ENCODE data around the gene PCDHGA4. TPM values are rescaled to one million over a fixed set of nuclear protein-coding genes. Genes with fewer than 3 reads are reported as not detected.

PCDHGA4 gene
- total and polyA plus RNA-seq, 2 of the 8 experiments (the other 6 are each of a cell fraction or from before 2014, with no cell fraction given) = 1.4 to 1.9 TPM

DNA sequence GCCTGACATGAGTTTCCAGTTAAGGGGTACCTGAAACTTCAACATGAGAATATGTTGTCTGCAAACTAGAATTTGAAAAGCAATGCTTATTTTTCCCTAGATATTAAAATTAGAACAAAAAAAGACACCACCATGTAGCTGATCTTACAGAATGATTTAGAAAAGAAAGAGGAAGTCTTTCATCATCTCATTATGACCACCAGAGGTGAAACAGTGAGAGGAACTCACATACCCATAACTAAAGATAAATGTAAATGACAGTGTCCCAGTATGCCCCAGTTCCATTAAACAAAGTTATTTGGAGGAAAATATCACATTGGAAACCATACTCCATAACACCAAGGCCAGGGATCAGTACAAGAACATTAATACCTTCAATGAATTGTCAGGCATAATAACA, 41.1 kb upstream of the PCDHGA4 start:
- Histone ChIP-seq H2BK12ac (ENCODE audit: low read depth, low read length) (no peak overlapping the region), H4K91ac (replicated peaks; ENCODE audit: insufficient read length, low read length) (no peak overlapping the region), H3K79me2 (ENCODE audit: control insufficient read depth in 1 of 2, insufficient read depth in 2 of 2, low read length in 2 of 2) (peaks cover 0 to 10% of the 10 kb centered on the region in 2 experiments; a peak in 3 of 4 replicates), H2BK15ac (ENCODE audit: low read length) (no peak overlapping the region), H3K27me3 (replicated peaks in 1 of 4; ENCODE audit: control insufficient read depth in 3 of 4, extremely low read depth in 1 of 4, insufficient read depth in 3 of 4, low read length in 3 of 4) (no peaks in the 10 kb centered on the region), H4K20me1 (replicated peaks in 1 of 2; ENCODE audit: control insufficient read depth in 1 of 2, insufficient read depth in 2 of 2, low read length in 2 of 2) (no peaks in the 10 kb centered on the region), H2BK120ac (replicated peaks; ENCODE audit: low read depth, low read length) (no peak overlapping the region), H3K9me3 (ENCODE audit: insufficient read depth in 2 of 2, low read depth in 1 of 2, low read length in 1 of 2) (peaks cover 9 to 15% of the 10 kb centered on the region in 2 experiments), H3K27ac (ENCODE audit: low read depth, low read length) (no peak overlapping the region), H3K4me2 (ENCODE audit: insufficient read depth in 1 of 2, low read depth in 2 of 2, low read length in 2 of 2) (no peak overlapping the region), H2BK5ac (ENCODE audit: low read depth, low read length) (no peak overlapping the region), H3K9ac (replicated peaks in 1 of 4; ENCODE audit: extremely low read depth in 1 of 4, low read depth in 3 of 4, low read length in 3 of 4) (no peak overlapping the region), H3K4me3 (ENCODE audit: extremely low read depth in 1 of 4, insufficient read depth in 2 of 4, low read depth in 3 of 4, low read length in 4 of 4) (no peak overlapping the region), H2AK5ac (ENCODE audit: low read depth, low read length) (no peak overlapping the region), H3K18ac (ENCODE audit: extremely low read depth, low read length) (no peak overlapping the region), H3K14ac (ENCODE audit: insufficient read length) (no peak overlapping the region), H2AFZ (ENCODE audit: low read length) (no peak overlapping the region), H4K8ac (ENCODE audit: extremely low read depth, insufficient read depth, low read length) (no peak overlapping the region), H2BK20ac (ENCODE audit: low read length) (no peak overlapping the region), H4K5ac (ENCODE audit: insufficient read length, low read depth, low read length) (no peak overlapping the region), H3K36me3 (ENCODE audit: control insufficient read depth in 2 of 4, insufficient read depth in 4 of 4, low read length in 3 of 4) (peaks cover 0 to 15% (median 9%) of the 10 kb centered on the region in 4 experiments; a peak in 5 of 8 replicates), H3K4ac (replicated peaks; ENCODE audit: insufficient read length, low read depth, low read length) (no peak overlapping the region), H3K79me1 (ENCODE audit: low read depth, low read length) (no peaks in the 10 kb centered on the region), H3K4me1 (replicated peaks in 1 of 4; ENCODE audit: control insufficient read depth in 3 of 4, insufficient read depth in 4 of 4, low read length in 3 of 4) (no peaks in the 10 kb centered on the region), H3K23ac (ENCODE audit: insufficient read length) (no peak overlapping the region), H3K56ac (replicated peaks; ENCODE audit: insufficient read length, low read depth, low read length) (no peak overlapping the region), H3K23me2 (ENCODE audit: low read depth, low read length) (no peaks in the 10 kb centered on the region)
- TF ChIP-seq JUN (IDR thresholded peaks at IDR 0.05; ENCODE audit: low read depth, low read length) = no peak
- TF ChIP-seq, protein P1, sequence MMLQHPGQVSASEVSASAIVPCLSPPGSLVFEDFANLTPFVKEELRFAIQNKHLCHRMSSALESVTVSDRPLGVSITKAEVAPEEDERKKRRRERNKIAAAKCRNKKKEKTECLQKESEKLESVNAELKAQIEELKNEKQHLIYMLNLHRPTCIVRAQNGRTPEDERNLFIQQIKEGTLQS (IDR thresholded peaks at IDR 0.05; ENCODE audit: insufficient read depth, low read depth, low read length) = no peak
- no peak for TF ChIP-seq CBX5 (IDR thresholded peaks at IDR 0.05; ENCODE audit: low read depth, low read length)
- TF ChIP-seq HDAC2 (IDR thresholded peaks at IDR 0.05; ENCODE audit: borderline replicate concordance in 1 of 2, low read depth in 2 of 2, low read length in 2 of 2) = no peak
- TF ChIP-seq KDM1A (IDR thresholded peaks at IDR 0.05; ENCODE audit: borderline replicate concordance, low read length) = no peak
- TF ChIP-seq POU5F1 (IDR thresholded peaks at IDR 0.05; ENCODE audit: low read depth, low read length) = no peak
- CTCF ChIA-PET (ENCODE audit: partially characterized antibody) = interaction anchor here (0.9 to 1.1 kb wide), 3 partner anchors 68 to 250 kb away, joined by 3 to 4 read pairs (median 3); partner anchors contain the start of genes PCDHB10 and PCDHB15
- DNase-seq (ENCODE audit: low read depth in 1 of 2, low spot score in 2 of 2) = no peak
- POLR2A ChIA-PET (ENCODE audit: partially characterized antibody) = no interaction called here
- no peak for FAIRE-seq

Data from H1 (cell line).